Measurements from ENCODE around the gene OLFML3.

DNA sequence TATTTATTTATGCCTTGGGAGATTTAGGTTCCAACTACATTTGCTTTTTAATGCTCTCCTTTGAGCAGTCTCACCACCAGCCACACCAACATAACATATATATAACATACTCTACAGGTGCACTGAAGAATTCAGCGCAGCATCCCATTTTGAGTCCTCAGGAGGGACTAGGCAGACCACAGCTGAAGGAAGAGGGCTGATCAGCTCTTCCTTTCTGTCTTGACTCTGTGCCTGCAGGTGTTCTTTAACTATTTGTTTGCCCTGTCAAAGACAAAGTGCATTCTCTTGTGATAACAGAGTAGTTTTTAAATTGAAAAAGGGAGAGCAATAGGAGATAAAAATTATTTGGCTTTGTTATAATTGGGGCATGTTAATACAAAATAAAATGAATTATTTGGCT, 33.2 kb upstream of the OLFML3 start:
- TF ChIP-seq POLR2A (IDR thresholded peaks at IDR 0.05; ENCODE audit: low read length) (no peak), GATA1 (IDR thresholded peaks at IDR 0.05; ENCODE audit: low read depth, low read length) (no peak)
